GM12878 (cell line): ENCODE data around the gene TEPSIN. TPM values are rescaled to one million over a fixed set of nuclear protein-coding genes. Genes with fewer than 3 reads are reported as not detected.

Experiments
- ATAC-seq: fragments of 200-7000 bp; cut with Tn5 transposase; 3 replicates; pipeline ENCODE4 v1.9.1; 2020; ENCODE audit warnings: mild to moderate bottlenecking, moderate library complexity
- BruUV-seq: library from RNA; stranded (reverse); fragments of 400-500 nt; replicated peaks from 2 replicates; lab custom pipeline; 2021; lab: Mats Ljungman, UMichigan
- CTCF ChIA-PET: fragments of 300-600 bp; sonication (Branson Sonifier 250); formaldehyde crosslinking; extraction: SDS; loops from one replicate; lab custom pipeline; 2021; ENCODE audit warnings: inconsistent platforms; lab: Yijun Ruan, JAX
- POLR2A ChIA-PET: fragments of 350-600 bp; formaldehyde crosslinking; extraction: SDS; loops from one replicate; lab custom pipeline; 2021; ENCODE audit warnings: inconsistent platforms; lab: Charles Lee
- RAD21 ChIA-PET: fragments of 300-600 bp; sonication (Branson Sonifier 250); formaldehyde crosslinking; loops from one replicate; lab custom pipeline; 2023; ENCODE audit warnings: antibody characterized with exemption; ENCODE audit not compliant: unreplicated experiment; lab: Charles Lee
- SMC1A ChIA-PET: fragments of 300-600 bp; sonication (Branson Sonifier 250); formaldehyde crosslinking; loops from one replicate; lab custom pipeline; 2023; ENCODE audit not compliant: unreplicated experiment, uncharacterized antibody; lab: Charles Lee
- DNase-seq: peaks from one replicate; pipeline ENCODE4 v3.0.0-alpha.2; 2011; ENCODE audit warnings: low read depth, low spot score
- FAIRE-seq: peaks from 3 replicates; lab custom pipeline; 2011; peaks lifted over from hg19 to GRCh38; lab: Jason Lieb, UNC
- H2AFZ ChIP-seq: 2 replicates; pipeline ENCODE4 v1.6.0; 2011; ENCODE audit warnings: low read depth, low read length, control low read depth; ENCODE audit not compliant: control insufficient read depth
- H3K27ac ChIP-seq: 2 replicates; pipeline ENCODE4 v1.5.1; 2011; ENCODE audit warnings: control low read depth; ENCODE audit not compliant: control insufficient read depth, insufficient read depth
- H3K27me3 ChIP-seq, 2 experiments: replicated peaks in 1 of 2; 2 replicates each; pipeline versions ENCODE4 v1.6.0 to v1.6.1; 2011; ENCODE audit warnings: low read length in 1 of 2; ENCODE audit not compliant: control insufficient read depth in 2 of 2, insufficient read depth in 2 of 2
- H3K36me3 ChIP-seq, 2 experiments: 2 replicates each; pipeline ENCODE4 v1.5.1; 2011; ENCODE audit warnings: low read length in 1 of 2; ENCODE audit not compliant: control insufficient read depth in 2 of 2, insufficient read depth in 2 of 2
- H3K4me1 ChIP-seq: 2 replicates; pipeline ENCODE4 v1.6.1; 2011; ENCODE audit warnings: mild to moderate bottlenecking, low read length, moderate library complexity, mixed read lengths; ENCODE audit not compliant: control insufficient read depth, insufficient read depth
- H3K4me2 ChIP-seq: 2 replicates; pipeline ENCODE4 v1.6.0; 2011; ENCODE audit warnings: control low read depth; ENCODE audit not compliant: control insufficient read depth, insufficient read depth
- H3K4me3 ChIP-seq: fragments of 200-600 bp; sonication (generic); 2 replicates; pipeline ENCODE4 v1.5.1; 2016
- H3K79me2 ChIP-seq: 2 replicates; pipeline ENCODE4 v1.6.0; 2011; ENCODE audit warnings: low read length; ENCODE audit not compliant: control insufficient read depth, insufficient read depth
- H3K9ac ChIP-seq: 2 replicates; pipeline ENCODE4 v1.8.0; 2011; ENCODE audit warnings: low read length, control low read depth, mixed read lengths; ENCODE audit not compliant: control insufficient read depth, insufficient read depth
- H3K9me3 ChIP-seq: replicated peaks from 3 replicates; pipeline ENCODE4 v1.5.1; 2011; ENCODE audit warnings: mild to moderate bottlenecking, low read length; ENCODE audit not compliant: control insufficient read depth, insufficient read depth
- H4K20me1 ChIP-seq: 2 replicates; pipeline ENCODE4 v1.6.0; 2011; ENCODE audit not compliant: control insufficient read depth, insufficient read depth
- CHD4 ChIP-seq: fragments of 200-600 bp; sonication (generic); IDR thresholded peaks from 2 replicates; pipeline ENCODE4 v1.6.1; 2016; ENCODE audit warnings: mild to moderate bottlenecking
- MTA3 ChIP-seq: IDR thresholded peaks from 2 replicates; pipeline ENCODE4 v1.6.1; 2012; ENCODE audit warnings: low read length, inconsistent platforms, borderline replicate concordance
- POU2F2 ChIP-seq: IDR thresholded peaks from 3 replicates; pipeline ENCODE4 v1.6.1; 2011; ENCODE audit warnings: low read depth, mild to moderate bottlenecking, low read length, borderline replicate concordance
- RCOR1 ChIP-seq: conservative IDR thresholded peaks from 2 replicates; pipeline ENCODE4 v1.6.1; 2012; ENCODE audit warnings: low read depth, low read length, improper control_type of control experiment
- RUNX3 ChIP-seq: IDR thresholded peaks from 2 replicates; pipeline ENCODE4 v1.6.1; 2012; ENCODE audit warnings: low read length, inconsistent platforms
- SMAD5 ChIP-seq: IDR thresholded peaks from 2 replicates; pipeline ENCODE4 v1.6.1; 2016; ENCODE audit warnings: antibody characterized with exemption, low read depth
- TCF3 ChIP-seq: IDR thresholded peaks from 2 replicates; pipeline ENCODE4 v1.6.1; 2012; ENCODE audit warnings: low read depth, mild to moderate bottlenecking, low read length, borderline replicate concordance; ENCODE audit not compliant: insufficient read depth
- TCF7 ChIP-seq: IDR thresholded peaks from 2 replicates; pipeline ENCODE4 v1.6.1; 2014; ENCODE audit warnings: antibody characterized with exemption, borderline replicate concordance
- WGBS: methylation state at CpG from one replicate; pipeline ENCODE4 v1.1.6; 2016; ENCODE audit warnings: low lambda C conversion rate; ENCODE audit not compliant: insufficient replicate concordance, insufficient coverage; ENCODE audit errors: missing lambda C conversion rate; 5-methylcytosine and 5-hydroxymethylcytosine counted together
- in situ Hi-C: fragments of 300-500 bp; cut with MboI; formaldehyde crosslinking; loops from 9 replicates; pipeline ENCODE4 v1.14.3; 2018; ENCODE audit warnings: mixed read lengths
- intact Hi-C: fragments of 100-400 bp; cut with micrococcal nuclease; formaldehyde crosslinking; loops from one replicate; pipeline ENCODE4 v1.14.2; 2022; ENCODE audit not compliant: unreplicated experiment
- polyA plus RNA-seq, 11 experiments: library from polyadenylated mRNA; depleted of rRNA in 4 of 11; unstranded in 6 of 11; stranded (reverse) in 5 of 11; fragments of >200 nt; fragmentation: Nextera tagmentation in 4 of 11; fragmentation: Illumina TruSeq in 1 of 11; extraction: Ambion mirVana in 4 of 11; extraction: Trizol in 1 of 11; gene quantifications; 1 replicate in 1 of 11; 2 replicates in 10 of 11; pipeline versions ENCODE4 v1.2.1 to v1.2.3, GENCODE V29; 2011 to 2016; ENCODE audit warnings: inconsistent platforms in 2 of 11, missing spikeins in 2 of 11, low read depth in 1 of 11
- total RNA-seq, 4 experiments: library from RNA; depleted of rRNA in 3 of 4; stranded (reverse); fragments of >200 nt in 3 of 4; fragmentation: Illumina TruSeq in 1 of 4; extraction: Trizol in 1 of 4; gene quantifications; 2 replicates each; pipeline versions ENCODE4 v1.2.1 to v1.2.3, GENCODE V29; 2013 to 2021

Gene TEPSIN
- total and polyA plus RNA-seq, 10 of the 15 experiments (the other 5 are each of a cell fraction or from before 2014, with no cell fraction given), result 0.87 to 36.7 (median 5.3) TPM

GRCh38 chr17:81208651-81209050, 30.2 kb downstream of the TEPSIN start (continued):
- TF ChIP-seq MTA3 (no peak), CHD4 (no peak), POU2F2 (no peak), RCOR1 (no peak), TCF3 (no peak), SMAD5 (no peak)

DNA sequence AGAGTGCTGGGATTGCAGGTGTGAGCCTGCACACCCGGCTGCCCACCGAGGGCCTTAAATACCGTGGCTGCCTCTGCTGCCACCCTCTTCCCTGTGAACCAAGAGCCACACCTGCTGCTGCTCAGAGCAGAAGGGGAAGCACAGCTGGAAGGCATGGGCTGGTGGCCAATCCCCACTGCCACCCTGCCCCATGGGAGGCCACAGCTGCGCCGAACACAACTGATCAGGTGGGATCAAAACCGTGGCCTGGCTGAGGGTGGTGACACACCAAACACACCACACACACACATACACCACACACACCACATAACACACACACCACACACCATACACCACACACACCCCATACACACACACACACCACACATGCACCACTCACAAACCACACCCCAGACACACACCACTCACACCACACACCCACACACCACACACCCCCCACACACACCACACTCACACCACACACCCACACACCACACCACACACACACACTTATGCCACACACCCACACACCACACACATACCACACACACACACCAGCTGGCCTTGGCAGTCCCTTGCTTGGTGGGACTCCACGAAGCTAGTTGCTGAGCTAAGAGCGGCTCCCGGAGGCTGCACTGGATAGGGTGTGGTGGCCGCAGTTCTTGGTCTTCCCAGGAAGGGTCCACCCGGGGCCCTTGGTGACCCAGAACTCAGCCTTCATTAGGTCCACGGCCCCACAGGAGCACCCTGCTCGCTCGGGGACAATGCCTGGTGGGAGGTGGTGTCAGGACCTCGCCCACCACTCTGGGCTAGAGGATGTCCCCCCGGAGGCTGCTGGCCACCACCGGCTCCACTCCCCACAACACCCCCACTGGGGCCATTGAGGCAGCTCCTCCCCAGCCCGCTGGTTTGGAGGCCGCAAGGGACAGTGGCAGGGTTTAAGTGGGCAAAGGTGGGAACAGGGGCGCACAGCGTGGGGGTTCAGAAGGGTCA, 31.0 kb downstream of the TEPSIN start:
- no TSS peak for BruUV-seq
- no peak overlapping the region for H3K9ac ChIP-seq
- H3K4me1 ChIP-seq, result no peaks in the 10 kb centered on the region
- H3K4me2 ChIP-seq, result no peak overlapping the region
- no peaks in the 10 kb centered on the region for H3K27me3 ChIP-seq
- H3K27ac ChIP-seq, result no peak overlapping the region
- ChIA-PET RAD21 (no interaction called here), CTCF (no interaction called here), POLR2A (no interaction called here), SMC1A (no interaction called here)
- H2AFZ ChIP-seq, result no peak overlapping the region
- H4K20me1 ChIP-seq, result no peaks in the 10 kb centered on the region
- H3K79me2 ChIP-seq, result no peaks in the 10 kb centered on the region
- 73% methylated on average over 20 of the region's 21 CpGs for WGBS
- DNase-seq (no peak), FAIRE-seq (peak; percentile 23), ATAC-seq (peak; percentile 49)
- in situ Hi-C loops (no loop called here), intact Hi-C loops (no loop called here)
- peaks cover 0 to 12% of the 10 kb centered on the region in 2 experiments; a peak in 2 of 4 replicates for H3K36me3 ChIP-seq
- TF ChIP-seq RUNX3, result 0 out of 2 replicates have a peak, but pooled peaks have one; percentile 29
- TF ChIP-seq TCF7, result no peak
- no peak overlapping the region for H3K4me3 ChIP-seq
- no peaks in the 10 kb centered on the region for H3K9me3 ChIP-seq
